Breast epithelium (tissue), 4 donors: Measurements from ENCODE around the gene SLC2A11. TPM values are rescaled to one million over a fixed set of nuclear protein-coding genes. Genes with fewer than 3 reads are reported as not detected.

Experiments
- DNase-seq, 2 donors: peaks; one replicate each; pipeline ENCODE4 v3.0.0-alpha.2; 2019; ENCODE audit warnings: low spot score in 2 of 2
- H3K27ac ChIP-seq, 2 donors: fragments of 200-600 bp; sonication (generic) in 1 of 2; one replicate each; pipeline ENCODE4 v1.5.1; 2016 to 2019; ENCODE audit warnings: mild to moderate bottlenecking in 1 of 2
- H3K27me3 ChIP-seq, 2 donors: fragments of 200-600 bp; sonication (generic) in 1 of 2; one replicate each; pipeline versions ENCODE4 v1.5.1 to v1.6.0; 2017 to 2019; ENCODE audit warnings: control low read depth in 1 of 2, mild to moderate bottlenecking in 1 of 2
- H3K36me3 ChIP-seq: fragments of 200-600 bp; one replicate; pipeline ENCODE4 v1.5.1; 2019
- H3K4me1 ChIP-seq, 2 donors: fragments of 200-600 bp; sonication (generic); one replicate each; pipeline ENCODE4 v1.5.1; 2016 to 2019; ENCODE audit warnings: control low read depth in 1 of 2
- H3K4me3 ChIP-seq, 3 donors: fragments of 200-600 bp; sonication (generic); 1 replicate in 2 of 3; 2 replicates in 1 of 3; pipeline ENCODE4 v1.5.1; 2016 to 2019; ENCODE audit warnings: mild to moderate bottlenecking in 3 of 3, moderate library complexity in 2 of 3
- H3K9me3 ChIP-seq, 2 donors: fragments of 200-600 bp; sonication (generic) in 1 of 2; one replicate each; pipeline ENCODE4 v1.5.1; 2016 to 2019; ENCODE audit warnings: control low read depth in 1 of 2
- CTCF ChIP-seq, 3 donors: fragments of 450-650 bp; IDR thresholded peaks; one replicate each; pipeline ENCODE4 v1.5.1; 2016 to 2017; ENCODE audit warnings: antibody characterized with exemption in 3 of 3, mild to moderate bottlenecking in 3 of 3, moderate library complexity in 3 of 3
- POLR2A ChIP-seq: fragments of 450-650 bp; IDR thresholded peaks from one replicate; pipeline ENCODE4 v1.6.1; 2016; ENCODE audit warnings: antibody characterized with exemption, mild to moderate bottlenecking, moderate library complexity
- POLR2AphosphoS5 ChIP-seq, 3 donors: sonication (generic); formaldehyde crosslinking; IDR thresholded peaks; one replicate each; pipeline ENCODE4 v1.6.1; 2017; ENCODE audit warnings: antibody characterized with exemption in 3 of 3
- intact Hi-C: fragments of 100-400 bp; cut with DNase I; formaldehyde crosslinking; loops from one replicate; pipeline ENCODE4 v1.15.1; 2023; ENCODE audit warnings: low total_unique reads
- total RNA-seq, 3 donors: library from RNA; depleted of rRNA; stranded (reverse); fragments of >200 nt; gene quantifications; one replicate each; pipeline ENCODE4 v1.1.0, GENCODE V29; 2016

The SLC2A11 gene
- total RNA-seq, result 10 to 100 TPM; 10.2 to 17.0 (median 13.1) TPM

- TF ChIP-seq POLR2AphosphoS5 (IDR thresholded peaks at IDR 0.05), result peak; percentile 46 to 79 (median 69)
- TF ChIP-seq POLR2A, result peak; percentile 46
- peak; percentile 24 to 44 (median 27) for TF ChIP-seq CTCF (IDR thresholded peaks at IDR 0.05)
- peak within 1 kb of the TSS; percentile 49 to 77 (median 61) for H3K4me3 ChIP-seq
- intact Hi-C loops, result no loop called here
- peak; percentile 90 to 93 for DNase-seq
- peak within 1 kb of the TSS; percentile 86 to 92 for H3K27ac ChIP-seq
- H3K9me3 ChIP-seq, result no peaks in the 10 kb centered on the region
- no peaks in the 10 kb centered on the region for H3K36me3 ChIP-seq
- no peaks in the 10 kb centered on the region for H3K4me1 ChIP-seq
- no peaks in the 10 kb centered on the region for H3K27me3 ChIP-seq
Measured at GRCh38 chr22:23857606-23858483, at the start of gene SLC2A11. Gene SLC2A11 (plus strand): TSS chr22:23857875. CDS start chr22:23858000, 125 bp downstream.

GRCh38 chr22:23812378-23812777, 45.3 kb upstream of the SLC2A11 start:
- no peak overlapping the region for H3K4me3 ChIP-seq
- H3K36me3 ChIP-seq, result peaks cover 7% of the 10 kb centered on the region
- no peaks in the 10 kb centered on the region for H3K4me1 ChIP-seq
- DNase-seq, result no peak
- TF ChIP-seq POLR2AphosphoS5 (IDR thresholded peaks at IDR 0.05), result no peak
- TF ChIP-seq CTCF (IDR thresholded peaks at IDR 0.05), result no peak
- no peak for TF ChIP-seq POLR2A
- no peaks in the 10 kb centered on the region for H3K27me3 ChIP-seq
- H3K27ac ChIP-seq, result no peak overlapping the region
- H3K9me3 ChIP-seq, result no peaks in the 10 kb centered on the region
- intact Hi-C loops, result no loop called here

- H3K27ac ChIP-seq, result no peak overlapping the region
- H3K27me3 ChIP-seq, result no peaks in the 10 kb centered on the region
- TF ChIP-seq POLR2A, result no peak
- no peak for TF ChIP-seq CTCF (IDR thresholded peaks at IDR 0.05)
- TF ChIP-seq POLR2AphosphoS5 (IDR thresholded peaks at IDR 0.05), result no peak
- no peaks in the 10 kb centered on the region for H3K9me3 ChIP-seq
- no peak for DNase-seq
- intact Hi-C loops, result no loop called here
- no peak overlapping the region for H3K4me3 ChIP-seq
- peaks cover 7% of the 10 kb centered on the region for H3K36me3 ChIP-seq
- H3K4me1 ChIP-seq, result no peaks in the 10 kb centered on the region
Measured at GRCh38 chr22:23815541-23816155, 42.0 kb upstream of the SLC2A11 start.

- Histone ChIP-seq H3K4me1 (no peaks in the 10 kb centered on the region), H3K9me3 (no peaks in the 10 kb centered on the region), H3K27ac (no peak overlapping the region), H3K4me3 (no peak overlapping the region), H3K36me3 (peaks cover 7% of the 10 kb centered on the region), H3K27me3 (no peaks in the 10 kb centered on the region)
- TF ChIP-seq CTCF (IDR thresholded peaks at IDR 0.05) (no peak), POLR2AphosphoS5 (IDR thresholded peaks at IDR 0.05) (no peak), POLR2A (no peak)
- intact Hi-C loops, result no loop called here
- DNase-seq, result no peak
Measured at GRCh38 chr22:23816156-23816976, 41.3 kb upstream of the SLC2A11 start.
